ENCODE results near the gene DOCK10.

DNA sequence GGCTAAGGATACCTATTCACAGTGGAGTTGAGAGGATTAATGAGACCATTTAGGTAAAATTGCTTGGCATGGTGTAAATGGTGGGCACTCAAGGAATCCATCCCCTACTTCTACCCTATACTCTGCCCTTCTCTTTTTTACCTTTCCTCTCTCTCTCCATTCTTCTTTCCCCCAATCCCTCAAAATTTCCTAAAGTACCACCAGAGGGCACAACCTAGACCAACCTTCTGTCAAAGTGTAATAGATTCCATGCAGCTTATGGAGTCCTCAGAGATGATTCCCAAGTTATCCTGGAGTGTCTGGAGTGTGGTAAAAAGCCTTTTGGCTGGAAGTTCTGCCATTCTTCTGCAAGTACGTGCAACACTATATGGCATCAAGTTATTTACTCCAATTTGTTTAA lies 293.1 kb downstream of the DOCK10 start:
- TF ChIP-seq EZH2phosphoT487 (IDR thresholded peaks at IDR 0.05; ENCODE audit: low read depth, severe bottlenecking, unreplicated experiment): no peak
- TF ChIP-seq, protein P1, sequence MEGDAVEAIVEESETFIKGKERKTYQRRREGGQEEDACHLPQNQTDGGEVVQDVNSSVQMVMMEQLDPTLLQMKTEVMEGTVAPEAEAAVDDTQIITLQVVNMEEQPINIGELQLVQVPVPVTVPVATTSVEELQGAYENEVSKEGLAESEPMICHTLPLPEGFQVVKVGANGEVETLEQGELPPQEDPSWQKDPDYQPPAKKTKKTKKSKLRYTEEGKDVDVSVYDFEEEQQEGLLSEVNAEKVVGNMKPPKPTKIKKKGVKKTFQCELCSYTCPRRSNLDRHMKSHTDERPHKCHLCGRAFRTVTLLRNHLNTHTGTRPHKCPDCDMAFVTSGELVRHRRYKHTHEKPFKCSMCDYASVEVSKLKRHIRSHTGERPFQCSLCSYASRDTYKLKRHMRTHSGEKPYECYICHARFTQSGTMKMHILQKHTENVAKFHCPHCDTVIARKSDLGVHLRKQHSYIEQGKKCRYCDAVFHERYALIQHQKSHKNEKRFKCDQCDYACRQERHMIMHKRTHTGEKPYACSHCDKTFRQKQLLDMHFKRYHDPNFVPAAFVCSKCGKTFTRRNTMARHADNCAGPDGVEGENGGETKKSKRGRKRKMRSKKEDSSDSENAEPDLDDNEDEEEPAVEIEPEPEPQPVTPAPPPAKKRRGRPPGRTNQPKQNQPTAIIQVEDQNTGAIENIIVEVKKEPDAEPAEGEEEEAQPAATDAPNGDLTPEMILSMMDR (IDR thresholded peaks at IDR 0.05; ENCODE audit: poor library complexity): peak; percentile 16
